GM21737 (cell line): ENCODE measurements around the gene ZC3H18.
A peak's percentile ranks its signal among the peaks of the same experiment; 100 is the strongest.

Source experiments
- ATAC-seq: cut with Tn5 transposase; IDR thresholded peaks from one replicate; pipeline ENCODE4 v1.9.1; 2021; ENCODE audit warnings: mild to moderate bottlenecking, moderate library complexity; ENCODE audit not compliant: unreplicated experiment

The ZC3H18 gene

DNA sequence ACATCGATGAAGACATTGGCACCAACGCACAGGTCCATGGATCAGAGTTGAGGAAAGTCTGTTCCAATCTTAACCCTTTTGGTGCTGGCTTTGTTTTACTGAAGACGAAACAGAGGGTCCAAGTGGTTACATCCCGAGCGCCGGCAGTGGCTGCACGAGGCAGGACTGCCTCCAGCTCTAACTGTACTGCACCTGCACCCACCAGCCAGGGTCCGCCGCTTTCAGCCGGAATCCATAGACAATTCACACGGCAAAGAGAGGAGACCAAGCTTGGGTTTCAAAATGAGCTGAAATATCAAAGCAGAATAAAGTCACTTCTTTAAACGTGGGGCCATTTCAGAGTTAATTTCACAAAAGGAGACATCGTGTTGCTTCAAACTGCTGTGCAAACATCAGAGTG lies 21.2 kb upstream of the ZC3H18 start:
- ATAC-seq: no peak

DNA sequence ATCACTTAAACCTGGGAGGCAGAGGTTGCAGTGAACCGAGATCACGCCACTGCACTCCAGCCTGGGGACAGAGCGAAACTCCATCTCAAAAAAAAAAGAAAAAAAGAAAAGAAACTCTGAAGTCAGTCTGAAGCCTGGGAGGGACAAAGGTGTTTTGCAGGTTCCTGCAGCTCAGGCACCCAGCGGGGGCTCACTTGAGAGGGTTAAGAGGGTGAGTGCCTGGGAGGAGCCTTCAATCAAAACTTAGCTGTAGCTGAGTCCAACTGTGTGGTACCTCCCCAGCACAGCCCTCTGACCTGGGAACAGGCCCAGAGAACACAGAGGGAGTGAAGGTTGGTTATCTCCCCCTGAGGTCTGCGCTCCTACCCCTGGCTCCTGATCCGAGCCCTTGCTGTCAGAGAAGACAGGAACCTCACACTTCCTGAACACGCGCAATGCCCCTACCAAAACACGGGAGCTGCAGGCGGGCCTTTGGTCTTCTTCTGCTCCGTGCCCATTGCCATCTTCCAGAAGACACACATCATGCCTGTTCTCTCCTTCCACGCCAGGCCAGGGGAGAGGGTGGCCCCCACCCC lies 20.4 kb upstream of the ZC3H18 start:
- ATAC-seq: no peak

DNA sequence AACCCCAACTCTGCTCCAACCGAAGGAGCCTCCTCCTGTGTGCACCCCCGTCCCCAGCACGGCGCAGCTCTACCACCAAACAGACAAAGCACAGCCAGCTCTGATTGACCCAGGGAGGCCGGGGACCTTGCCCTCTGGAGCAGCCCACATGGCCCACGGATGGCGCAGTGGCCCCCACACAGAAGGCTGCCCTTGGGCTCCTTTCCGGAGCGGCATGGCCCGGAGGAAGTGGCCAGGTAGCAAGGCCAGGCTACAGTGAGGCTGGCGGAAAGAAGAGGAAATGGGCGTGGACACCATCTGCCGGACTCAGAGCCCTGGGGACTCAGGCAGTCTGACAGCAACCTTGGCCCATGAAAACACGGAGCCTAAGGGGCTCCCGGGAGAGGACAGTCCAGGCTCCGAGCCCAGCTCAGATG lies 19.9 kb upstream of the ZC3H18 start:
- ATAC-seq: no peak

GRCh38 chr16:88552166-88552565 lies 18.0 kb upstream of the ZC3H18 start:
- no peak for ATAC-seq

DNA sequence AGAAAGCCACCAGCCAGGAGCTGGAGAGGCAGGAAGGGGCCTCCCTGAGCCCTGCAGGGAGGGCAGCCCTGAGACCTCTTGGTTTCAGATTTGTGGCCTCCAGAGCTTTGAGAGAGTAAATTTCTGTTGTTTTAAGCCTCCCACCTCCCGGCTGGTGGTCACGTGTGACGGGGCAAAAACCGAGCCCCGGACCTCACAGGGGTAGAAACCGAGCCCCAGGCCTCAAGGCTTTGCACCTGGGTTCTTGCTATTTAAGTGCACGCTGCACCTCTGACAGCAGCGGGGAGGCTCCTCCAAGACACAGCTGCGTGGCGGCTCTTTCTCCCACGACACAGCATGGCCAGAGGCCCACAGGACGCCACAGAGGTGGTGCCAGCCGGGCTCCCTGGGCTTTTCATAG lies 17.4 kb upstream of the ZC3H18 start:
- no peak for ATAC-seq

GRCh38 chr16:88553739-88554138 lies 16.5 kb upstream of the ZC3H18 start:
- no peak for ATAC-seq

GRCh38 chr16:88554711-88555264 lies 15.4 kb upstream of the ZC3H18 start:
- no peak for ATAC-seq

DNA sequence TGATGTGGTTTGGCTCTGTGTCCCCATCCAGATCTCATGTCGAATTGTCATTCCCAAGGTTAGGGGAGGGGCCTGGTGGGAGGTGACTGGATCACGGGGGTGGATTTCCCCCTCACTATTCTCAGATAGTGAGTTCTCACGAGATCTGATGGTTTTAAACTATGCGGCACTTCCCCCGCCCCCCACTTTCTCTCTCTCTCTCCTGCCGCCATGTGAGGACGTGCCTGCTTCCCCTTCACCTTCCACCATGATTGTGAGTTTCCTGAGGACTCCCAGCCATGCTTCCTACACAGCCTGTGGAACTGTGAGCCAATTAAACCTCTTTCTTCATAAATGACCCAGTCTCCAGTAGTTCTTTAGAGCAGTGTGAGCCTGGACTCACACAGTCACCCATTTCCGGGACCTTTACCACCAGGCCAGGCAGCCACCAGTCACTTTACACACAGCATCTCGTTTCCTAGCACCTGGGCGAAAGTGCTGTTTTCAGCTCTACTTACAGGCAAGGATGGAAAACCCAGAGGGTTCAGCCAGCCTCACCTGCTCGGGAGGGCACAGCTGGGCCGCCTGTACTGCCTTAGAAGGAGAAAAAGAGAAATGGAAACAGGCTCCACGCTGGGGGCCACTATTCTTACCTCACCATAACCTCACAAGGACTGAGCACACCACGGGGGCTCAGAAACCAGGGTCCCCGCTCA lies 13.8 kb upstream of the ZC3H18 start:
- no peak for ATAC-seq

DNA sequence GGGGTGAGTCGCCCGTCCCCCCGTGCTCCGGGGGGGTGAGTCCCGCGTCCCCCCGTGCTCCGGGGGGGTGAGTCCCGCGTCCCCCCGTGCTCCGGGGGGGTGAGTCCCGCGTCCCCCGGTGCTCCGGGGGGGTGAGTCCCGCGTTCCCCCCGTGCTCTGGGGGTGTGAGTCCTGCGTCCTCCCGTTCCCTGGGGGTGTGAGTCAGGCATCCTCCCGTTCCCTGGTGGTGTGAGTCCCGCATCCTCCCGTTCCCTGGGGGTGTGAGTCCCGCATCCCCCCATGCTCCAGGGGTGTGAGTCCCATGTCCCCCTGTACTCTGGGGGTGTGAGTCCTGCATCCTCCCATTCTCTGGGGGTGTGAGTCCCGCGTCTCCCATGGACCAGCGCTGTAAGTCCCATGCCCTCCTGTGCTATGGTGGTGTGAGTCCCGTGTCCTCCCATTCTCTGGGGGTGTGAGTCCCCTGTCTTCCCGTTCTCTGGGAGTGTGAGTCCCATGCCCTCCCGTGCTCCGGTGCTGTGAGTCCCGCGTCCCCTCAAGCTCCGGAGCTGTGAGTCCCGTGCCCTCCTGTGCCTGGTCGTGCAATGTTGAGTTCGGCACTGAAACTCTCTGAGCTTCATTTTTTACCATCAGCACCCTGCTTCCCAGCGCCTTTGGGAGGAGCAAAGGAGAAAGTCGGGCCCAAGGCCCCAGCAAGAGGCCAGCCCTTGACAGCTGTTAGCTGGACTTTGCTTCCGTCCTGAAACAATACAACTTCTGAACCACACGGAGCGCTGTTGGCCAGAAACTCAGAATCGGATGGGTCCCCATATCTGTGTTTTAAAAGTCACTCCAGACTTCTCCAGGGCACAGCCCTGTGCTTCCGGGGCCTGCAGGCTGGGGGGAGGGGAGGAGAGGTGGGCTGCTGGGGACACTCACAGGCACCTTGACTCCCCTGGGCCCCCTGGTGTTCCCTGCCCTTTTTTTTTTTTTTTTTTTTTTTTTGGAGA lies 11.5 kb upstream of the ZC3H18 start:
- no peak for ATAC-seq

DNA sequence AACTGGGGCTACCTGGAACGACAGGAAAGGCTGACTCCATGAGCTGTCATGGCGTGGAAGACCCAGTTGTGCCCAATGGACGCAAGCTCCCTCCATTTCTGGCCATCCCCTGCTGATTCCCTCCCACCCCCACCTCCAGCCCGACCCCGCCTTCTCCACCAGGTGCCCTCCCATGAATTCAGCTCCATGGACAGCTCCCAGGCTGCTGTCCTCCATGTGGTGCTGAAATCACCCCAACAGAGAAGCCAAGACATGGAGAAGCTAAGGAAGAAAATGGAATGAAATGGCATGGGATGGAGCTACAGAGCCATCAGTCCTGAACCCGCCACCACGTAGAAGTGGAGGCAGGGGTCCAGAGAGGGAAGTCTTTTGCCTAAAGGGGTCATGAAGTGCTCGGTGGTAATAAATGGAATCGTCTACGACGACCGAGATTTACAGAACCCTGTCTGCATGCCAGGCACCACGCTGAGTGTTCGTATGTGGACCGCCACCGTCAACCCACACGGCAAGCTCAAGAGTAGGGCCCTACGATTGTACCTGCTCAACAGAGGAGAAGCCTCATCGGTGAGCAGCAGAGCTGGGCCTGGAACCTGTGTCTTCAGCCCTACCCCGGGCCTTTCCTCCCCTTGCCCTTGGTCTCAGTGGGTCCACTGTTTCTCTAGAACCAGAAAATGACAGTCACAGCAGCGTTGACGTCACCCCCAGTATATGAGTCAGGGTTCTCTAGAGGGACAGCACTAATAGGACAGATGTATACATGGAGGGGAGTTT lies 9.3 kb upstream of the ZC3H18 start:
- no peak for ATAC-seq

DNA sequence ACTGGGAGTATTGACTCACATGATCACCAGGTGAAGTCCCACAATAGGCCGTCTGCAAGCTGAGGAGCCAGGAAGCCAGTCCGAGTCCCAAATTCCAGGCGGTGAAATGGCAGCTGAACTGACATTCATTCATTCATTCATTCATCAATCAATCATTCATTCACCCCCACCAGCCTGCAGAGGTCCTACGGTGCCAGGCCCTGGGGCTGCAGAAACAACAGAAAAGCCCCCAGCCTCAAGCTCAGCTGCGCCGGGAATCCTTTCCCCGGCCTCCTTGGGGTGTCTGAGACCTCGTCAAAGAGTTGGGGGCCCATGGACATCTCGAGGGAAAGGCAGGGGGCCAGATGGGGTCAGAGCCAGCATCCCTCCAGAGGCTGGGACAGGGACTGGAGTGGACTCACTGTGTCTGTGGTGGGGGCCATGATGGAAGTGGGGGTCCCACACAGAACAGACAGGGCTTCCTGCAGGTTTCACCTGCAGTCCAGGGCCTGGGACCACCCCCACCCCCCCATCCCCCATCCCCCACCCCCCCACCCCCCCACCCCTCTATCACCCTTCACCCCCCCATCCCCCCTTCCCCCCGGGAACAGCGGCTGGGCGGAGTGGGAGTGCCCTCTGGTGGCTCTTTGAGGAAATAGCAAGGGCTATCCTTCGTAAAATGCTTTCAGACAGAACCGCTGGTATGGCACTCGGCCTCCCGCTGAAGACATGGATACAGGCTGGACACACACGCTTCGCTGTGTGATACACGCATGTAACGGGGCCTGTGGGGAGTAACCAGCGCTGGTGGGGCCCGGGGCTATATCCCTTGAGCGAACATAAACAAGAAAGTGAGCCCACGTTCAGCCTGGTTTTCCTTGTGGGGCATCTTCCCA lies 8.5 kb upstream of the ZC3H18 start:
- ATAC-seq: no peak

GRCh38 chr16:88566158-88566557 lies 4.0 kb upstream of the ZC3H18 start:
- ATAC-seq: no peak

DNA sequence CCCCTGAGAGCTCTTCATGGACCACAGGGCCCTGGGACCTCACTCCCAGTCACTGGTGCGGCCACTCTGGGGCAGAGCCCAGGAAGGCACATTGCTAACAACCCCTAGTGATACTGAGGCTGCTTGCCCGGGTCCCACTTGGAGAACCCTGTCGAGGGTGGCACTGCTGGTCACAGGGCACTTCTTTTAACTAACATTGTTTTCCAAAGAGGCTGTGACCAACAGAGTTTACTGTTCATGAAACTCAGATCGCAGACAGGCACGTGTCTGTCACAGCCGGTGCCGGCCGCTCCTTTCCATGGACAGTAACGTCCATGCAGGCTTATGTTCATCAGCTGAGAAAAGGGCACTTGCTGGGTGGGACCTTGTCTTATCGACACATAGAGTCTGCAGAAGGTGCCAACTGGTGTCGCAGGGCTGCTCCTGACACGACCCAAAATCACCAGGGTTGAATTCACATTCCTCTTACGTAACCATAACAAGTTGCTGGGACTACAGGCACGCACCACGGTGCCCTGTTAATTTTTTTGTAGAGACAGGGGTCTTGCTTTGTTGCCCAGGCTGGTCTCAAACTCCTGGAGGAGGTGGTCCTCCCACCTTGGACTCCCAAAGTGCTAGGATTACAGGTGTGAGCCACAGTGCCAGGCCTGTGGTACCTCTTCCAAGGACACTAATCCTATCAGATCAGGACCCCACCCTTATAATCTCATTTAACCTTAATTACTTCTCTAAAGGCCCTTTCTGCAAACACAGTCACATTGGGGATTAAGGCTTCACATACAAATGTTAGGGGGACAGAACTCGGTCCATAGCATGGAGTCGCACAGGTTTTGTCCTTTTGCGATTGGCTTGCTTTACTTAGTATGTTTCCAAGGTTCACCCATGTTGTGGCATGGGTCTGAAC lies 1.2 kb upstream of the ZC3H18 start:
- no peak for ATAC-seq

DNA sequence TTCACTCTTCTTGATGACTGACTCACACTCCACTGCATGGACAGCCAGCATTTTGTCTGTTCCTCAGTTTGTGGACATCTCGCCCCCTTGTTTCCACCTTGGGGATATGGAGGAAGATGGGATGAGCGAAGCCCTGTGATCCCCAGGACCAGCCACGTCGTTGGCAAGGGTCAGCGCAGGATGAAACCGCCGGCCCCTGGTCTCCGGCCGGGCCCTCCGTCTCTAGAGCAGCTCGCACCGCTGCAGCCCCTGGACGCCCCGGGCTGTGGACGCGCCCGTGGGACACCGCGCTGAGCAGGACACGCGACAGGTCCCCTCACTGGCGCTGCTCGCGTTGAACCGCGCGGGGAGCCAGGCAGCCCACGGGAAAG lies 604 bp upstream of the ZC3H18 start:
- ATAC-seq: peak; percentile 15

DNA sequence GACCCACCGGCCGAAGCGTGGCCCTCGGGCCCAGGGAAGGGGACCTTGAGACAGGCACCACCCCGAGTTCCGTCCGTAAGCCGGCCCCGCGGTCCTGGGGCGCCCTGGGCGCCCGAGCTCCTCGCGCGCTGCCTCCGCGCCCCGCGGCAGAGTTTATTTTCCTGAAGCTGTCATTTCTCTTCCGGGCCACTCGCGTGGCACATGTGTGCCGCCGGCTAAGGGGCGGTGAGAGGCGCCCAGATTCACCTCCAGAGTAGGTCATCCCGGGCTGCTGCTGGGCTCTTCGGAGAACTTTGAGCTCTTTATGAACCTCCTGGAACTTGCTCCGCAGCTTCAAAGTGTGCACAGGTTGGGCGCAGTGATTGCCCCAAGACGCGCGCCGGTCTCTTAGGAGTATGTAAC lies 489 bp downstream of the ZC3H18 start:
- ATAC-seq: peak; percentile 21

- ATAC-seq: no peak
Observed at GRCh38 chr16:88575251-88575650, 5.0 kb downstream of the ZC3H18 start.

GRCh38 chr16:88576307-88576706 lies 6.1 kb downstream of the ZC3H18 start:
- no peak for ATAC-seq

- ATAC-seq: no peak
Observed at GRCh38 chr16:88577166-88577565, 7.0 kb downstream of the ZC3H18 start.
